Ascending aorta (tissue), 2 donors: ENCODE measurements around the gene ADIPOR2. TPM values are rescaled to one million over a fixed set of nuclear protein-coding genes. Genes with fewer than 3 reads are reported as not detected.

Experiments
- DNase-seq, 2 donors: peaks; one replicate each; pipeline ENCODE4 v3.0.0-alpha.2; 2019; ENCODE audit warnings: low spot score in 2 of 2
- H3K27ac ChIP-seq, 2 donors: fragments of 200-600 bp; sonication (generic); one replicate each; pipeline ENCODE4 v1.5.1; 2016 to 2017; ENCODE audit warnings: mild to moderate bottlenecking in 1 of 2
- H3K27me3 ChIP-seq: fragments of 200-600 bp; sonication (generic); one replicate; pipeline ENCODE4 v1.5.1; 2017
- H3K36me3 ChIP-seq, 2 donors: fragments of 200-600 bp; sonication (generic); one replicate each; pipeline ENCODE4 v1.5.1; 2016
- H3K4me1 ChIP-seq, 2 donors: fragments of 200-600 bp; sonication (generic); one replicate each; pipeline ENCODE4 v1.5.1; 2016 to 2017; ENCODE audit warnings: mild to moderate bottlenecking in 1 of 2
- H3K4me3 ChIP-seq, 2 donors: fragments of 200-600 bp; sonication (generic); one replicate each; pipeline ENCODE4 v1.5.1; 2016 to 2017; ENCODE audit warnings: mild to moderate bottlenecking in 1 of 2
- H3K9me3 ChIP-seq, 2 donors: fragments of 200-600 bp; sonication (generic); one replicate each; pipeline ENCODE4 v1.5.1; 2016
- CTCF ChIP-seq, 3 experiments: fragments of 200-600 bp in 2 of 3; fragments of 450-650 bp in 1 of 3; sonication (generic) in 2 of 3; IDR thresholded peaks; one replicate each; pipeline ENCODE4 v1.5.1; 2016 to 2019; ENCODE audit warnings: antibody characterized with exemption in 3 of 3, mild to moderate bottlenecking in 1 of 3, moderate library complexity in 1 of 3
- intact Hi-C: fragments of 100-400 bp; cut with DNase I; formaldehyde crosslinking; loops from one replicate; pipeline ENCODE4 v1.15.1; 2023
- total RNA-seq: library from RNA; depleted of rRNA; stranded (reverse); fragments of >200 nt; gene quantifications from one replicate; pipeline ENCODE4 v1.1.0, GENCODE V29; 2016

ADIPOR2 gene
- total RNA-seq, result 25.7 TPM

DNA sequence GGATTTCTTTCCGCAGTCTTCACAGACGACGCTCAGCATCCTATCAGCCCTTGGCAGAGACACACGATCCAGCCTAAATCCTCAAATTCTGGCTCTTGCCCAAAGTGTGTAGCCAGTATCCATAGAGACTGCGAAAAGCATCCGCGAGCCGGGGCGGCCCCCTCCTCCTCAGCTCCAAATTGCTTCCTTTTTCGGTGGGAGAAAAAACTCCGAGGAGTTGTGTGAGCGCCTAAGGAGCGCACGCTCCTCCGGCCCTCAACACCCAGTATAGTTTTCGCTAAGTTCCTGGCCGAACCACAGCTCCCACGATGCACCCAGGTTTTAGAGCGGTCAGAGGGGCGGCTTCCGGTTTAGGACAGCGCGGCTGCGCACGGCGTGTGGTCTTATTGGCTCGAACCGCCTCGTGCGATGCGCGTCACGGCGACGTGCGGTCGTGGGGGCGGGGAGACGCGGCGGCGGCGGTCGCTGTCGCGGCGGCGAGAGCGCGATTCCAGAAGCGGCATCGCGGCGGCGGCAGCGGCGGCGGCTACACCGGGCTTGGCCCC lies at the start of gene ADIPOR2:
Gene ADIPOR2 (plus strand): TSS at position 493 of the 545 bp plus-strand sequence. CDS start 63,274 bp downstream, outside the sequence.
- Histone ChIP-seq H3K4me3 (peak within 1 kb of the TSS; percentile 86 to 95), H3K9me3 (no peaks in the 10 kb centered on the region), H3K4me1 (peaks cover 0 to 10% of the 10 kb centered on the region in 2 donors), H3K27ac (peak within 1 kb of the TSS; percentile 88 to 95), H3K36me3 (no peaks in the 10 kb centered on the region), H3K27me3 (no peaks in the 10 kb centered on the region)
- peak; percentile 79 to 98 for DNase-seq
- intact Hi-C loops, result loop anchor here (1.0 kb wide), 1 partner anchor 28 kb away; no protein-coding TSS in a partner anchor
- TF ChIP-seq CTCF (IDR thresholded peaks at IDR 0.05), result no peak

GRCh38 chr12:1642513-1642912 lies 48.4 kb upstream of the ADIPOR2 start:
- no peak for DNase-seq
- Histone ChIP-seq H3K27me3 (no peaks in the 10 kb centered on the region), H3K9me3 (no peaks in the 10 kb centered on the region), H3K27ac (no peak overlapping the region), H3K4me3 (no peak overlapping the region), H3K4me1 (peaks cover 2 to 9% of the 10 kb centered on the region in 2 donors), H3K36me3 (no peaks in the 10 kb centered on the region)
- TF ChIP-seq CTCF (IDR thresholded peaks at IDR 0.05), result no peak
- intact Hi-C loops, result no loop called here

DNA sequence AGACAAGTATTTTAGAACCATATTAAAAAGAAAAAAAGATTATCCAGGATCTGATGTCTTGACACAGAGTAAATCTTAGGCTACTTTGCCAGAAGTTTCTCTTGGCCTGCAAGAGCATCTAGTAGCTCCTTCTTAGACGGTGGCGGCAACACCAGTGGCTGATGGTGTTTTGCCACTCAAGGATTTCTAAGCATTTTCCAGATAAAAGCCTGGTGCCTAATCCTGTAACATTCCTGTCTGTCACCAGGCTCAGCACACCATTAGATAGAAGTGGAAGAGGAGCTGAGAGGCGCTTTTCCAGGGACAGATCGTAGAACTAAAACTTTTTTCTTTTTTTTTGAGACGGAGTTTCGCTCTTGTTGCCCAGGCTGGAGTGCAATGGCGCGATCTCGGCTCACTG lies 47.8 kb upstream of the ADIPOR2 start:
- no peak for TF ChIP-seq CTCF (IDR thresholded peaks at IDR 0.05)
- no peak for DNase-seq
- intact Hi-C loops, result no loop called here
- Histone ChIP-seq H3K4me3 (no peak overlapping the region), H3K9me3 (no peaks in the 10 kb centered on the region), H3K36me3 (no peaks in the 10 kb centered on the region), H3K27ac (no peak overlapping the region), H3K27me3 (no peaks in the 10 kb centered on the region), H3K4me1 (peaks cover 2 to 9% of the 10 kb centered on the region in 2 donors)

DNA sequence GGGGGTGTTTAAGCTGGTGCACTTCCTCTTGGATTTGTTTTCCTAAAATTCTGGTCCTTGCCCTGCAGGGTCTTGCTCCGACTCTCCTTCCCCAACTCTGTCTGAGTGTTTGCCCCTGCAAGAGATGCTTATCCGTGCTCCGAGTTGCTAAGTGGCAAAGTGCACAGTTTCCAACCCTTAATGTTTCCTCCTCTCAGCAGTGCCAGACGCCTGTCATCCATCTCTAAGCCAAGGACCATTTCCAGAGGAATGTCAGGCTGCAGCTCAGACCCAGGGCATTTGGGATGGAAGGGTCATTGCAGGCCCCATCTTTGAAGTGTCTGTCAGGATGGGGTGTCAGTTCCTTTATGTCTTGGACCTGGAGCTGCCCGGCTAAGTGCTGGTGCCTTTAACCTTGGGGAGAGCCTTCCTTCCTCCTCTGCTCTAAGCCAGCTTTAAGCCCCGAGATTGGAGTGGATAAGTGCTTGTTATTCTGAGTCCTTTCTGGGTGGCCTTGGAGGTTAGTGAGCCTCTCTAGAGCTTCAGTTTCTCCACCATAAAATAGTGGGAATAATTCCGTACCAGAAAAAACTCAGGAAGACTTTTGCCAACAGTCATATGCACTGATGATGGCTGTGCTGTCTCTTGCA lies 46.9 kb upstream of the ADIPOR2 start:
- Histone ChIP-seq H3K4me1 (peaks cover 2 to 9% of the 10 kb centered on the region in 2 donors), H3K9me3 (no peaks in the 10 kb centered on the region)
- no peak for TF ChIP-seq CTCF (IDR thresholded peaks at IDR 0.05)

GRCh38 chr12:1644534-1645438 lies 46.1 kb upstream of the ADIPOR2 start:
- TF ChIP-seq CTCF (IDR thresholded peaks at IDR 0.05), result no peak
- H3K27me3 ChIP-seq, result no peaks in the 10 kb centered on the region
- intact Hi-C loops, result no loop called here
- H3K36me3 ChIP-seq, result no peaks in the 10 kb centered on the region
- no peak overlapping the region for H3K4me3 ChIP-seq
- DNase-seq, result peak in 1 of 2 donors; percentile 75
- peaks cover 2 to 9% of the 10 kb centered on the region in 2 donors for H3K4me1 ChIP-seq
- no peak overlapping the region for H3K27ac ChIP-seq
- no peaks in the 10 kb centered on the region for H3K9me3 ChIP-seq

More for the DNA sequence above, 46.9 kb upstream of the ADIPOR2 start:
- H3K36me3 ChIP-seq, result no peaks in the 10 kb centered on the region
- DNase-seq, result no peak
- H3K27me3 ChIP-seq, result no peaks in the 10 kb centered on the region
- intact Hi-C loops, result no loop called here
- no peak overlapping the region for H3K4me3 ChIP-seq
- no peak overlapping the region for H3K27ac ChIP-seq
